ENCODE results near the gene TEX50.

The TEX50 gene

DNA sequence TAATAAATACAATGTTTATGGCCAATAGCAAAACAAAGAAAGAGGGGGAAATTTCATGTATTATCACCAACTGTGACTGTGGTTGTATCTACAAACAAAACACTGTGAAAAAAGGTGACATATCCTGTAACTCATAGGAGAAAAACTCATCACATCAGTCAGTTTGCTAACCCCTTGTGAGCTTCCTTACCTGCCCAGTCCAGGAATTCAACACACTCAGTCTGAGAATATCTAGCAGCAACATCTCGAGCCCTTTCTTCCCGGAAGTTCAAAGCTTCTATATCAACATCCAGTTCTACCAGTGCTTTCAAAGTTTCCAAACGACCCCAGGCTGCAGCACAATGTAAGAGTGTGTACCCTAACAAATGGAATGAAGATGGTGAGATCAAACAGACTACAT, 11.5 kb downstream of the TEX50 start:
- DNase-seq (ENCODE audit: low read depth), result no peak
- TF ChIP-seq, protein P1, sequence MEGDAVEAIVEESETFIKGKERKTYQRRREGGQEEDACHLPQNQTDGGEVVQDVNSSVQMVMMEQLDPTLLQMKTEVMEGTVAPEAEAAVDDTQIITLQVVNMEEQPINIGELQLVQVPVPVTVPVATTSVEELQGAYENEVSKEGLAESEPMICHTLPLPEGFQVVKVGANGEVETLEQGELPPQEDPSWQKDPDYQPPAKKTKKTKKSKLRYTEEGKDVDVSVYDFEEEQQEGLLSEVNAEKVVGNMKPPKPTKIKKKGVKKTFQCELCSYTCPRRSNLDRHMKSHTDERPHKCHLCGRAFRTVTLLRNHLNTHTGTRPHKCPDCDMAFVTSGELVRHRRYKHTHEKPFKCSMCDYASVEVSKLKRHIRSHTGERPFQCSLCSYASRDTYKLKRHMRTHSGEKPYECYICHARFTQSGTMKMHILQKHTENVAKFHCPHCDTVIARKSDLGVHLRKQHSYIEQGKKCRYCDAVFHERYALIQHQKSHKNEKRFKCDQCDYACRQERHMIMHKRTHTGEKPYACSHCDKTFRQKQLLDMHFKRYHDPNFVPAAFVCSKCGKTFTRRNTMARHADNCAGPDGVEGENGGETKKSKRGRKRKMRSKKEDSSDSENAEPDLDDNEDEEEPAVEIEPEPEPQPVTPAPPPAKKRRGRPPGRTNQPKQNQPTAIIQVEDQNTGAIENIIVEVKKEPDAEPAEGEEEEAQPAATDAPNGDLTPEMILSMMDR (conservative IDR thresholded peaks at IDR 0.05; ENCODE audit: low read length), result no peak
- no peak overlapping the region for H3K4me3 ChIP-seq (ENCODE audit: low read length)

DNA sequence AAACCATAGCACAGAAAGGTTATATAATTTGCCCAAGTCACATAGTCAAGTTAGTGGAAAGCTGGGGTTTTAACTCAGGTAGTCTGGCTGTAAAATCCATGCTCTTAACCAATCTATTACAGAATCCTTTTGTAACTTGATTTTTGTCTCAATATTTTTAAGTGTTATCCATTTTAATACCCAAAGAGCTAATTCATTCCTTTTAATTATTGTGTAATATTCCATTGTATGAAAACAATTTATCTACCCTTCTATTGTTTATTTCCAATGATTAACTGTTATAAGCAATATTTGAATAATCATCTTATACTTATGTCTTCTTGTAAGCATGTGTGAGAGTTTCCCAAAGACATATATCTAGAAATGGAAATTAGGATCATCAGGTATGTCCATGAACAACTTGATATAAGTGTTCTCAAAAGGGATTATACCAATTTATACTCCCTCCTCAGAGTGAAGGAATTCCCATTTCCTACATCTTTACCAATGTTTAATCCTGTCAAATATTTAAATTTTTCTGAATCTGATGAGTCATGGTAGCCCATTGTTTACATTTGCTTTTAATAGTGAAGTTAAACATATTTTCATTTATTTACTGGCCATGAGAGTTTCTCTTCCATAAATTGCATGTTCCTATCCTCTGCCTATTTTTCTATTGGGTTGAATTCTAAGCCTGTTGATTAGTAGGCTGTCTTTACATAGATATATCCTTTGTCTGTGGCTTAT, 13.9 kb downstream of the TEX50 start:
- DNase-seq (ENCODE audit: low read depth), result no peak
- TF ChIP-seq, protein P1 (conservative IDR thresholded peaks at IDR 0.05; ENCODE audit: low read length), result no peak
- no peak overlapping the region for H3K4me3 ChIP-seq (ENCODE audit: low read length)

DNA sequence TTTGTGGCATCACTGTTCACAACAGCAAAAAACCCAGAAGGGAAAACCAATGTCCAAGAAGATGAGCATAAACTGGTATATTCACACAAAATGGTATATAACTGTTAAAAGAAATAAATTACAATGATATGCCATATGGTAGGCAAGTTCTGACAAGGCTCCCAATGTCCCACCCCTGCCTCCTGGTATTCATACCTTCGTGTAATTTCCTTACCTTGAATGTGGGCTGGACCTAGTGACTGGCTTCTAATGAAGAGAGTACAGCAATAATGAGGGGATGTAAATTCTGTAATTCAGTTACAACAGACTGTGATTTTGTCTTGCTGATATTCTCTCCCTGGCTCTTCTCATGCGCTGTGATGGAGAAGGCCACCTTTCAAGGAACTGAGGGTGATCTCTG, 25.2 kb downstream of the TEX50 start:
- TF ChIP-seq, protein P1 (conservative IDR thresholded peaks at IDR 0.05; ENCODE audit: low read length), result no peak
- no peak overlapping the region for H3K4me3 ChIP-seq (ENCODE audit: low read length)
- DNase-seq (ENCODE audit: low read depth), result no peak

DNA sequence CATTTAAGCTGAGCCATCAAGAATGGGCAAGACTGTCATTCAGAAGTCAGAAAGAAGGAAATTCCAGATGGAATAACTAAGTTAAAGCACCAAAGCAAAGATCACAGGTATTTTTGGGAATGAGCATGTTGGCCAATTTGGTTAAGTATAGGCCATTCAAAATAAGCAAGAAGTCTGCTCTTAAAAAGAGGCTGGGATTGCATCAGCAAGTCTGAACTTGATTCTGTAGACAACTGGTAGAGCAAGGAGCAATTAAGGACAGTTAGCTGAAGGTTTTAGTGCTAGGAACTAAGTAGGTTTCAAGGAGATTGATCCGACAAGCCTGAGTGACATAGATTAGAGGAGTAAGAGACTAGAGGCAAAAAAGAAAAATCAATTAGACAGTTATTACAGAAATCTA, 26.1 kb downstream of the TEX50 start:
- H3K4me3 ChIP-seq (ENCODE audit: low read length), result no peak overlapping the region
- DNase-seq (ENCODE audit: low read depth), result no peak
- TF ChIP-seq, protein P1 (conservative IDR thresholded peaks at IDR 0.05; ENCODE audit: low read length), result no peak

DNA sequence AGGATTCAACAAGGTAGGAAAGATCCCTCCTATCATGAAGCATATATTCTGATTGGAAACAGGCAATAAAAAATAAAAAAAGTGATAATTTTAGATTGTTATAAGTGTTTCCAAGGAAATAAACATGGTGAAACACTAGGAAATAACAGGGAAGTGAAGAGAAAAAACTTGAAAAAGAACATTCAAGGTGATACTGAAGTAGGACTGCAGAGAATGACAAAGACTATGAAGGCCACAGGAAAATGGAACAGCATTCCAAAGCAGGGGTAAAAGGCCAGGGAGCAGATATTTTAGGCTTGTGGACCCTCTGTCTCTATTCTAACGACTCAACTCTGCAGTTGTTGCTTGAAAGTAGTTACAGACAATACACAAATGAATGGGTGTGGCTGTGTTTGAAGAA, 26.6 kb downstream of the TEX50 start:
- no peak overlapping the region for H3K4me3 ChIP-seq (ENCODE audit: low read length)
- no peak for DNase-seq (ENCODE audit: low read depth)
- TF ChIP-seq, protein P1 (conservative IDR thresholded peaks at IDR 0.05; ENCODE audit: low read length), result no peak

DNA sequence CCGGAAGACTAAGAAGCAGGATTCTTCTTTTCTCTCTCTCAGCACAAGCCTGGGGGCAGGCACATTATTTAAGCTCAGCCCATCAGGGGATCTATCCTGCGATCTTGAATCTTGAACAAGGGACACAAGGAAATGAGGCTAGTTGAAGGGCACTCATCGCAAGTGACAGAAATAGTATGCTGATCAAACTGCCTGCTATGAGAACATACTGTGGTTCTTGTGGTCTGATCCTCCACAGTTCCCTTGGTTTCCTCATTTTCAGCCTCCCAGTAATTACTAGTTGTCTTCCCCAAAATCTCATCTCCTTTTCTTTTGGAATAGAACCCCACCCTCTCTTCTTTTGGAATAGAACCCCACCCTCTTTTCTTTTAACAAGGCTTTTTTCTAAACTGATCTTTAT, 28.0 kb downstream of the TEX50 start:
- H3K4me3 ChIP-seq (ENCODE audit: low read length), result no peak overlapping the region
- TF ChIP-seq, protein P1 (conservative IDR thresholded peaks at IDR 0.05; ENCODE audit: low read length), result no peak
- DNase-seq (ENCODE audit: low read depth), result no peak

DNA sequence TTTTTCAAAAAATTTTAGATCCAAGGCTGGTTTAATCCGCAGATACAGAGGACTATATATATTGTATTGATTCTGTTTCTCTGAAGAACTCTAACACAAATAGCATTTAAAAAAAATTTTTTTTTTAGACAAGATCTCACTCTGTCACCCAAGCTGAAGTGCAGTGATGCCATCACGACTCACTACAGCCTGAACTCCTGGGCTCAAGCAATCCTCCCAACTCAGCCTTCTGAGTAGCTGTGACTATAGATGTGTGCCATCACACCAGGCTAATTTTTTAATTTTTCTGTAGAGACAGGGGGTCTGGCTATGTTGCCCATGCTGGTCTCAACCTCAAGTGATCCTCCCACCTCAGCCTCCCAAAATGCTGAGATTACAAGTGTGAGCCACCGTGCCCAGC, 31.5 kb downstream of the TEX50 start:
- TF ChIP-seq, protein P1 (conservative IDR thresholded peaks at IDR 0.05; ENCODE audit: low read length), result no peak
- DNase-seq (ENCODE audit: low read depth), result no peak
- H3K4me3 ChIP-seq (ENCODE audit: low read length), result no peak overlapping the region

All from AG10803 (cell line).